GM11168 (cell line): ENCODE results near the gene MAGEA8.
"Not testable (repeated sequence)": the region's sequence is repeated elsewhere in the genome, so short reads cannot be mapped to it uniquely, and the experiment has no call there.

Source experiments
- in situ Hi-C: fragments of 300-500 bp; cut with MboI; formaldehyde crosslinking; loops from one replicate; pipeline ENCODE4 v1.12.0; 2022; ENCODE audit warnings: low sequenced_read_pairs; ENCODE audit not compliant: unreplicated experiment

Gene MAGEA8

GRCh38 chrX:149881081-149881711 lies at the start of gene MAGEA8:
Gene MAGEA8 (plus strand): TSS chrX:149881183. CDS start chrX:149884273, 3,090 bp downstream.
- in situ Hi-C loops, result no loop called here

GRCh38 chrX:149831473-149831872 lies 49.5 kb upstream of the MAGEA8 start:
- in situ Hi-C loops, result no loop called here

- in situ Hi-C loops, result not testable (repeated sequence)
Observed at GRCh38 chrX:149836728-149837127, 44.3 kb upstream of the MAGEA8 start.

- in situ Hi-C loops, result no loop called here
Observed at GRCh38 chrX:149837167-149837566, 43.8 kb upstream of the MAGEA8 start.

GRCh38 chrX:149837639-149838038 lies 43.3 kb upstream of the MAGEA8 start:
- in situ Hi-C loops, result no loop called here

GRCh38 chrX:149841929-149842328 lies 39.1 kb upstream of the MAGEA8 start:
- in situ Hi-C loops, result no loop called here

- in situ Hi-C loops, result no loop called here
Observed at GRCh38 chrX:149845385-149845784, 35.6 kb upstream of the MAGEA8 start.

- in situ Hi-C loops, result no loop called here
Observed at GRCh38 chrX:149846789-149847188, 34.2 kb upstream of the MAGEA8 start.

GRCh38 chrX:149848855-149849254 lies 32.1 kb upstream of the MAGEA8 start:
- in situ Hi-C loops, result no loop called here

GRCh38 chrX:149849787-149850186 lies 31.2 kb upstream of the MAGEA8 start:
- in situ Hi-C loops, result no loop called here

GRCh38 chrX:149851864-149852263 lies 29.1 kb upstream of the MAGEA8 start:
- in situ Hi-C loops, result no loop called here

- in situ Hi-C loops, result no loop called here
Observed at GRCh38 chrX:149853925-149854324, 27.1 kb upstream of the MAGEA8 start.

GRCh38 chrX:149858592-149858991 lies 22.4 kb upstream of the MAGEA8 start:
- in situ Hi-C loops, result no loop called here

GRCh38 chrX:149860445-149860844 lies 20.5 kb upstream of the MAGEA8 start:
- in situ Hi-C loops, result no loop called here

GRCh38 chrX:149865390-149865789 lies 15.6 kb upstream of the MAGEA8 start:
- in situ Hi-C loops, result no loop called here

- in situ Hi-C loops, result no loop called here
Observed at GRCh38 chrX:149867488-149867887, 13.5 kb upstream of the MAGEA8 start.

GRCh38 chrX:149870840-149871239 lies 10.1 kb upstream of the MAGEA8 start:
- in situ Hi-C loops, result no loop called here

- in situ Hi-C loops, result no loop called here
Observed at GRCh38 chrX:149871433-149871832, 9.6 kb upstream of the MAGEA8 start.

GRCh38 chrX:149871940-149872339 lies 9.0 kb upstream of the MAGEA8 start:
- in situ Hi-C loops, result no loop called here

GRCh38 chrX:149877157-149877556 lies 3.8 kb upstream of the MAGEA8 start:
- in situ Hi-C loops, result no loop called here

- in situ Hi-C loops, result no loop called here
Observed at GRCh38 chrX:149877636-149878035, 3.3 kb upstream of the MAGEA8 start.

- in situ Hi-C loops, result not testable (repeated sequence)
Observed at GRCh38 chrX:149890828-149891227, 9.8 kb downstream of the MAGEA8 start.

GRCh38 chrX:149898554-149898953 lies 17.6 kb downstream of the MAGEA8 start:
- in situ Hi-C loops, result no loop called here
